Measurements from ENCODE around the gene TRABD2B. TPM values are rescaled to one million over a fixed set of nuclear protein-coding genes. Genes with fewer than 3 reads are reported as not detected.
A peak's percentile ranks its signal among the peaks of the same experiment; 100 is the strongest.

TRABD2B gene
- polyA plus RNA-seq, 1 of the 3 experiments (the other 2 are of a cell fraction), result 0.03 TPM

GRCh38 chr1:47872886-47873285 is 124.3 kb downstream of the TRABD2B start (continued):
- TF ChIP-seq, protein P1, sequence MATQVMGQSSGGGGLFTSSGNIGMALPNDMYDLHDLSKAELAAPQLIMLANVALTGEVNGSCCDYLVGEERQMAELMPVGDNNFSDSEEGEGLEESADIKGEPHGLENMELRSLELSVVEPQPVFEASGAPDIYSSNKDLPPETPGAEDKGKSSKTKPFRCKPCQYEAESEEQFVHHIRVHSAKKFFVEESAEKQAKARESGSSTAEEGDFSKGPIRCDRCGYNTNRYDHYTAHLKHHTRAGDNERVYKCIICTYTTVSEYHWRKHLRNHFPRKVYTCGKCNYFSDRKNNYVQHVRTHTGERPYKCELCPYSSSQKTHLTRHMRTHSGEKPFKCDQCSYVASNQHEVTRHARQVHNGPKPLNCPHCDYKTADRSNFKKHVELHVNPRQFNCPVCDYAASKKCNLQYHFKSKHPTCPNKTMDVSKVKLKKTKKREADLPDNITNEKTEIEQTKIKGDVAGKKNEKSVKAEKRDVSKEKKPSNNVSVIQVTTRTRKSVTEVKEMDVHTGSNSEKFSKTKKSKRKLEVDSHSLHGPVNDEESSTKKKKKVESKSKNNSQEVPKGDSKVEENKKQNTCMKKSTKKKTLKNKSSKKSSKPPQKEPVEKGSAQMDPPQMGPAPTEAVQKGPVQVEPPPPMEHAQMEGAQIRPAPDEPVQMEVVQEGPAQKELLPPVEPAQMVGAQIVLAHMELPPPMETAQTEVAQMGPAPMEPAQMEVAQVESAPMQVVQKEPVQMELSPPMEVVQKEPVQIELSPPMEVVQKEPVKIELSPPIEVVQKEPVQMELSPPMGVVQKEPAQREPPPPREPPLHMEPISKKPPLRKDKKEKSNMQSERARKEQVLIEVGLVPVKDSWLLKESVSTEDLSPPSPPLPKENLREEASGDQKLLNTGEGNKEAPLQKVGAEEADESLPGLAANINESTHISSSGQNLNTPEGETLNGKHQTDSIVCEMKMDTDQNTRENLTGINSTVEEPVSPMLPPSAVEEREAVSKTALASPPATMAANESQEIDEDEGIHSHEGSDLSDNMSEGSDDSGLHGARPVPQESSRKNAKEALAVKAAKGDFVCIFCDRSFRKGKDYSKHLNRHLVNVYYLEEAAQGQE (IDR thresholded peaks at IDR 0.05; ENCODE audit: low read depth, low read length), result no peak

GRCh38 chr1:47871799-47872353 is 125.3 kb downstream of the TRABD2B start:
- H2AFZ ChIP-seq (ENCODE audit: low read depth), result no peak overlapping the region
- peaks cover 0 to 15% of the 10 kb centered on the region in 2 experiments; a peak in 1 of 4 replicates for H3K4me1 ChIP-seq (ENCODE audit: control insufficient read depth in 1 of 2, insufficient read depth in 2 of 2, low read depth in 1 of 2, low read length in 1 of 2)
- ChIA-PET POLR2A (no interaction called here), CTCF (interaction anchor here (0.9 to 1.6 kb wide), 2 partner anchors 11 to 22 kb away, joined by 3 to 5 read pairs; no protein-coding TSS in a partner anchor)
- TF ChIP-seq FOSL2 (IDR thresholded peaks at IDR 0.05; ENCODE audit: borderline replicate concordance, low read depth) (peak; percentile 6; the same call in 1 of the 2 replicates), TCF12 (IDR thresholded peaks at IDR 0.05) (no peak)
- 60% methylated on average over 1 of the region's 2 CpGs for WGBS (ENCODE audit: low lambda C conversion rate)
- H3K4me2 ChIP-seq, result no peak overlapping the region
- no peaks in the 10 kb centered on the region for H3F3A ChIP-seq (replicated peaks; ENCODE audit: insufficient read depth)
- H3K9me3 ChIP-seq, result no peaks in the 10 kb centered on the region
- H3K36me3 ChIP-seq (replicated peaks in 1 of 2; ENCODE audit: control insufficient read depth in 1 of 2, insufficient read depth in 2 of 2, low read length in 1 of 2), result no peaks in the 10 kb centered on the region
- H3K79me2 ChIP-seq (ENCODE audit: insufficient read depth), result no peaks in the 10 kb centered on the region
- no peak for DNase-seq
- no peak overlapping the region for H3K27ac ChIP-seq (ENCODE audit: low read depth in 2 of 2, low read length in 1 of 2)
- no peak overlapping the region for H3K4me3 ChIP-seq (ENCODE audit: low read depth in 2 of 2, low read length in 1 of 2)
- no peaks in the 10 kb centered on the region for H3K9me2 ChIP-seq
- no peaks in the 10 kb centered on the region for H4K20me1 ChIP-seq (ENCODE audit: insufficient read depth)
- H3K27me3 ChIP-seq (ENCODE audit: insufficient read depth), result no peaks in the 10 kb centered on the region
- H3K9ac ChIP-seq, result no peak overlapping the region

DNA sequence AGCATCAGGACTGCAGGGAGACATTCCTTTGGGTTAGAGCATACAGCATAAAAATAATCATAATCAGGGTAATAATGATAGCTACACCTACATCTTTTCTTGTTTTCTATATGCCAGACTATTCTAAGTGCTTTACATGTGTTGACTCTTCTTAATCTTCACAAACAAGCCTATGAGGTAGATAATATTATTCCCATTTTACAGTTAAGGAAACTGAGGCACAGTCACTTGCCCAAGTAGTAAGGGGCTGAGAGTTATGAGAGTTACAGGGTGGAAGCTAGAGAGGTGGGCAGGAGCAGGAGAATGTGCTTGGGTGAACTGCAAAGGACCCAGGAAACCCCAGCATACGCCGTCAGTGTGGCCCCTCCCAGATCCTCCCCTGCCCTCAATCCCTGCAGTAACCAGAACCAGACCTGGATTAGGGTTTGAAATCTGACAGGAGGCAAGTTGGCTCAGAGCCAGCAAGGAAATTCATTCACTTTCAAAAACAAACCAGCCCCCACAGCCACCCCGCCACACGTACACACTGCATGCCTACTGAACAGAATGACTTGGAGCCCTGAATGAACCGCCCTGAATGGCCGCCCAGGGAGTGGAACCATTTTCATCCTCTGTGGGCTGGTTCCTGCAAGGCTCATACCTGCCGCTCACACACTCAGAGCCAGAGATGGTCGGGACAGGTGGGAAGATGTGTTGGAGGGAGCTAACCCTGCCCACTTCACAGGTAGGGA is 126.1 kb downstream of the TRABD2B start:
- ChIA-PET POLR2A (no interaction called here), CTCF (interaction anchor here (0.8 to 1.6 kb wide), 2 partner anchors 22 to 435 kb away, joined by 3 to 5 read pairs; no protein-coding TSS in a partner anchor)
- Histone ChIP-seq H3K79me2 (ENCODE audit: insufficient read depth) (no peaks in the 10 kb centered on the region), H4K20me1 (ENCODE audit: insufficient read depth) (no peaks in the 10 kb centered on the region), H3K36me3 (replicated peaks in 1 of 2; ENCODE audit: control insufficient read depth in 1 of 2, insufficient read depth in 2 of 2, low read length in 1 of 2) (no peaks in the 10 kb centered on the region), H3K4me1 (ENCODE audit: control insufficient read depth in 1 of 2, insufficient read depth in 2 of 2, low read depth in 1 of 2, low read length in 1 of 2) (peaks cover 0 to 16% of the 10 kb centered on the region in 2 experiments; a peak in 1 of 4 replicates), H3K9ac (no peak overlapping the region), H3K4me2 (no peak overlapping the region), H3F3A (replicated peaks; ENCODE audit: insufficient read depth) (no peaks in the 10 kb centered on the region), H3K27ac (ENCODE audit: low read depth in 2 of 2, low read length in 1 of 2) (no peak overlapping the region), H2AFZ (ENCODE audit: low read depth) (no peak overlapping the region), H3K27me3 (ENCODE audit: insufficient read depth) (no peaks in the 10 kb centered on the region), H3K4me3 (ENCODE audit: low read depth in 2 of 2, low read length in 1 of 2) (no peak overlapping the region), H3K9me3 (no peaks in the 10 kb centered on the region), H3K9me2 (no peaks in the 10 kb centered on the region)
- TF ChIP-seq NRF1 (IDR thresholded peaks at IDR 0.05; ENCODE audit: low read depth, low read length), result no peak
- TF ChIP-seq TCF12 (IDR thresholded peaks at IDR 0.05), result no peak
- TF ChIP-seq, protein P2, sequence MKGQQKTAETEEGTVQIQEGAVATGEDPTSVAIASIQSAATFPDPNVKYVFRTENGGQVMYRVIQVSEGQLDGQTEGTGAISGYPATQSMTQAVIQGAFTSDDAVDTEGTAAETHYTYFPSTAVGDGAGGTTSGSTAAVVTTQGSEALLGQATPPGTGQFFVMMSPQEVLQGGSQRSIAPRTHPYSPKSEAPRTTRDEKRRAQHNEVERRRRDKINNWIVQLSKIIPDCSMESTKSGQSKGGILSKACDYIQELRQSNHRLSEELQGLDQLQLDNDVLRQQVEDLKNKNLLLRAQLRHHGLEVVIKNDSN (IDR thresholded peaks at IDR 0.05; ENCODE audit: borderline replicate concordance, low read depth), result no peak
- TF ChIP-seq RAD21 (IDR thresholded peaks at IDR 0.05; ENCODE audit: low read length), result no peak
- no peak for TF ChIP-seq RCOR1 (IDR thresholded peaks at IDR 0.05; ENCODE audit: low read length)
- TF ChIP-seq CTCF (IDR thresholded peaks at IDR 0.05), result no peak
- no peak for TF ChIP-seq GABPA (IDR thresholded peaks at IDR 0.05; ENCODE audit: low read depth)
- no peak for TF ChIP-seq GATA2 (CRISPR knock-in tag; IDR thresholded peaks at IDR 0.05)
- 87% methylated on average over 7 of the region's 8 CpGs for WGBS (ENCODE audit: low lambda C conversion rate)
- DNase-seq, result no peak

All from SK-N-SH (cell line).